Measurements from ENCODE around the gene HDC. TPM values are rescaled to one million over a fixed set of nuclear protein-coding genes. Genes with fewer than 3 reads are reported as not detected.

Gene HDC
- polyA plus RNA-seq, 1 of the 3 experiments (the other 2 are of a cell fraction), result not detected

- 82% methylated on average over 3 of the region's 3 CpGs for WGBS (ENCODE audit: low lambda C conversion rate)
- Histone ChIP-seq H3K9me3 (no peaks in the 10 kb centered on the region), H3K79me2 (ENCODE audit: insufficient read depth) (no peaks in the 10 kb centered on the region), H3K4me1 (ENCODE audit: control insufficient read depth in 1 of 2, insufficient read depth in 2 of 2, low read depth in 1 of 2, low read length in 1 of 2) (no peaks in the 10 kb centered on the region), H3K36me3 (replicated peaks in 1 of 2; ENCODE audit: control insufficient read depth in 1 of 2, insufficient read depth in 2 of 2, low read length in 1 of 2) (peaks cover 3 to 4% of the 10 kb centered on the region in 2 experiments), H3K9me2 (no peaks in the 10 kb centered on the region), H4K20me1 (ENCODE audit: insufficient read depth) (no peaks in the 10 kb centered on the region), H3K9ac (no peak overlapping the region), H3K4me3 (ENCODE audit: low read depth in 2 of 2, low read length in 1 of 2) (no peak overlapping the region), H3K27ac (ENCODE audit: low read depth in 2 of 2, low read length in 1 of 2) (no peak overlapping the region), H3K4me2 (no peak overlapping the region), H2AFZ (ENCODE audit: low read depth) (no peak overlapping the region), H3F3A (replicated peaks; ENCODE audit: insufficient read depth) (peaks cover 12% of the 10 kb centered on the region), H3K27me3 (ENCODE audit: insufficient read depth) (no peaks in the 10 kb centered on the region)
- DNase-seq, result no peak
- CTCF ChIA-PET, result no interaction called here
- POLR2A ChIA-PET, result no interaction called here
- TF ChIP-seq EZH2phosphoT487 (IDR thresholded peaks at IDR 0.05; ENCODE audit: borderline replicate concordance, low read depth), result no peak
- TF ChIP-seq NFIC (IDR thresholded peaks at IDR 0.05; ENCODE audit: borderline replicate concordance), result no peak
- TF ChIP-seq FOSL2 (IDR thresholded peaks at IDR 0.05; ENCODE audit: borderline replicate concordance, low read depth), result no peak
- TF ChIP-seq, protein P1, sequence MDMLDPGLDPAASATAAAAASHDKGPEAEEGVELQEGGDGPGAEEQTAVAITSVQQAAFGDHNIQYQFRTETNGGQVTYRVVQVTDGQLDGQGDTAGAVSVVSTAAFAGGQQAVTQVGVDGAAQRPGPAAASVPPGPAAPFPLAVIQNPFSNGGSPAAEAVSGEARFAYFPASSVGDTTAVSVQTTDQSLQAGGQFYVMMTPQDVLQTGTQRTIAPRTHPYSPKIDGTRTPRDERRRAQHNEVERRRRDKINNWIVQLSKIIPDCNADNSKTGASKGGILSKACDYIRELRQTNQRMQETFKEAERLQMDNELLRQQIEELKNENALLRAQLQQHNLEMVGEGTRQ (IDR thresholded peaks at IDR 0.05; ENCODE audit: borderline replicate concordance, low read depth, low read length), result no peak
- no peak for TF ChIP-seq RAD21 (IDR thresholded peaks at IDR 0.05; ENCODE audit: low read length)
- no peak for TF ChIP-seq IRF3 (IDR thresholded peaks at IDR 0.05; ENCODE audit: low read depth, low read length)
- no peak for TF ChIP-seq GATA2 (CRISPR knock-in tag; IDR thresholded peaks at IDR 0.05)
- no peak for TF ChIP-seq ELF1 (IDR thresholded peaks at IDR 0.05)
- no peak for TF ChIP-seq CTCF (IDR thresholded peaks at IDR 0.05)
- TF ChIP-seq RCOR1 (IDR thresholded peaks at IDR 0.05; ENCODE audit: low read length), result no peak
- no peak for TF ChIP-seq SMC3 (IDR thresholded peaks at IDR 0.05; ENCODE audit: low read depth, low read length)
- TF ChIP-seq FOXM1 (IDR thresholded peaks at IDR 0.05; ENCODE audit: low read depth), result no peak
- TF ChIP-seq TCF12 (IDR thresholded peaks at IDR 0.05), result no peak
- TF ChIP-seq PBX3 (IDR thresholded peaks at IDR 0.05), result no peak
Observed at GRCh38 chr15:50275908-50276307, 10.4 kb upstream of the HDC start.

- H3K79me2 ChIP-seq (ENCODE audit: insufficient read depth), result no peaks in the 10 kb centered on the region
- no peak overlapping the region for H3K4me3 ChIP-seq (ENCODE audit: low read depth in 2 of 2, low read length in 1 of 2)
- H3K27me3 ChIP-seq (ENCODE audit: insufficient read depth), result no peaks in the 10 kb centered on the region
- H3K27ac ChIP-seq (ENCODE audit: low read depth in 2 of 2, low read length in 1 of 2), result no peak overlapping the region
- CTCF ChIA-PET, result no interaction called here
- peaks cover 12% of the 10 kb centered on the region for H3F3A ChIP-seq (replicated peaks; ENCODE audit: insufficient read depth)
- H3K36me3 ChIP-seq (replicated peaks in 1 of 2; ENCODE audit: control insufficient read depth in 1 of 2, insufficient read depth in 2 of 2, low read length in 1 of 2), result peaks cover 0 to 3% of the 10 kb centered on the region in 2 experiments
- H3K4me1 ChIP-seq (ENCODE audit: control insufficient read depth in 1 of 2, insufficient read depth in 2 of 2, low read depth in 1 of 2, low read length in 1 of 2), result no peaks in the 10 kb centered on the region
- H3K9me2 ChIP-seq, result no peaks in the 10 kb centered on the region
- H2AFZ ChIP-seq (ENCODE audit: low read depth), result no peak overlapping the region
- DNase-seq, result no peak
- TF ChIP-seq TCF12 (IDR thresholded peaks at IDR 0.05) (no peak), RAD21 (IDR thresholded peaks at IDR 0.05; ENCODE audit: low read length) (no peak), ZBTB33 (IDR thresholded peaks at IDR 0.05; ENCODE audit: borderline replicate concordance, low read depth) (no peak), NFIC (IDR thresholded peaks at IDR 0.05; ENCODE audit: borderline replicate concordance) (no peak), GATA2 (CRISPR knock-in tag; IDR thresholded peaks at IDR 0.05) (no peak), RXRA (IDR thresholded peaks at IDR 0.05; ENCODE audit: borderline replicate concordance, low read depth) (no peak), SIN3A (IDR thresholded peaks at IDR 0.05; ENCODE audit: borderline replicate concordance, low read depth, low read length) (no peak), CHD2 (IDR thresholded peaks at IDR 0.05; ENCODE audit: low read length, partially characterized antibody) (no peak), RFX5 (IDR thresholded peaks at IDR 0.05; ENCODE audit: low read length) (no peak), POLR2AphosphoS5 (IDR thresholded peaks at IDR 0.05; ENCODE audit: low read depth, low read length) (no peak), NRF1 (IDR thresholded peaks at IDR 0.05; ENCODE audit: low read depth, low read length) (no peak)
- POLR2A ChIA-PET, result no interaction called here
- H3K9me3 ChIP-seq, result no peaks in the 10 kb centered on the region
- no peaks in the 10 kb centered on the region for H4K20me1 ChIP-seq (ENCODE audit: insufficient read depth)
- no peak overlapping the region for H3K9ac ChIP-seq
- no peak overlapping the region for H3K4me2 ChIP-seq
- 32% methylated on average over 2 of the region's 2 CpGs for WGBS (ENCODE audit: low lambda C conversion rate)
Observed at GRCh38 chr15:50275091-50275490, 9.6 kb upstream of the HDC start.

Measured in SK-N-SH (cell line).